ENCODE data around the gene TAC3. TPM values are rescaled to one million over a fixed set of nuclear protein-coding genes. Genes with fewer than 3 reads are reported as not detected.

The TAC3 gene
- total RNA-seq, result not detected in 2 replicates

DNA sequence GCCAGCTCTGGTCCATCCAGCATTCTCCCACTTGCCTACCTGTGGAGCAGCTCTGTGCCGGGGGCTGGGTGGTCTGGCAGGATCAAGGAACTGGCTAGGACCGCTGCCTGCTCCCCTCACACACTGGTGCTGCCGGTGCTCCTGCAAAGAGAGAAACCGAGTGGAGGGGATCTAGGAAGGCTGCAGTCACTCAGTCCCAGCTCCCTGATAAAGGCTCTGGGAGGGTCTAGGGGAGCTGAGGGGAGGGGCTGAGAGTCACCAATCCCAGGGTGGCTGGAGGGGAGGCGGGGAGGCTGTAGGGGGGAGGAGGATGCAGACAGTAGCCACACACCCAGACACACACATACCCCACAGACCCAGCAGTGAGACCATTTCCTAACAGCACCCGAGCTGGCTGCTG lies at the start of gene TAC3:
TAC3 (minus strand) TSS at position 182 of the 400 bp plus-strand sequence. CDS start 732 bp downstream, outside the sequence.

DNA sequence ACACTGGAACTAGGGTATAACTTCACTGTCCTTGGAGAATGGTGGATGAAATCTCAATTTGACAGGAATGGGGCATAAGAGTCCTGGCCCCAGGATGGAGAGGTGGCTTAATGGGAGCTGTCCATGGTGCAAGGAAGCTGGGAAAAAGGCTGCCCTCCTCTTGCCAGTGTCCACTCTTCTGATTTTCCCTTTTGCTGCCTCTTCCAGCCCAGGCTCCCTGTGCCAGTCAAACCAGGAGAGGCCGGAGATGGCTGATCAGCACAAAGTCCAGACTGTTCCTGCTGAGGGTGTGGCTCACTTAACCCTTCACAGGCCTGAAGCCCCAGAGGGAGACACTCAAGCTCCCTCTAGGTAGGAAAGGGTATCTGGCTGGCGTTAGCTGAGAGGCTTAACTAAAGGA lies 33.6 kb upstream of the TAC3 start, which contains the start of gene MYO1A:
MYO1A (minus strand) TSS at position 240 of the 400 bp plus-strand sequence. CDS start 1,806 bp downstream, outside the sequence.

DNA sequence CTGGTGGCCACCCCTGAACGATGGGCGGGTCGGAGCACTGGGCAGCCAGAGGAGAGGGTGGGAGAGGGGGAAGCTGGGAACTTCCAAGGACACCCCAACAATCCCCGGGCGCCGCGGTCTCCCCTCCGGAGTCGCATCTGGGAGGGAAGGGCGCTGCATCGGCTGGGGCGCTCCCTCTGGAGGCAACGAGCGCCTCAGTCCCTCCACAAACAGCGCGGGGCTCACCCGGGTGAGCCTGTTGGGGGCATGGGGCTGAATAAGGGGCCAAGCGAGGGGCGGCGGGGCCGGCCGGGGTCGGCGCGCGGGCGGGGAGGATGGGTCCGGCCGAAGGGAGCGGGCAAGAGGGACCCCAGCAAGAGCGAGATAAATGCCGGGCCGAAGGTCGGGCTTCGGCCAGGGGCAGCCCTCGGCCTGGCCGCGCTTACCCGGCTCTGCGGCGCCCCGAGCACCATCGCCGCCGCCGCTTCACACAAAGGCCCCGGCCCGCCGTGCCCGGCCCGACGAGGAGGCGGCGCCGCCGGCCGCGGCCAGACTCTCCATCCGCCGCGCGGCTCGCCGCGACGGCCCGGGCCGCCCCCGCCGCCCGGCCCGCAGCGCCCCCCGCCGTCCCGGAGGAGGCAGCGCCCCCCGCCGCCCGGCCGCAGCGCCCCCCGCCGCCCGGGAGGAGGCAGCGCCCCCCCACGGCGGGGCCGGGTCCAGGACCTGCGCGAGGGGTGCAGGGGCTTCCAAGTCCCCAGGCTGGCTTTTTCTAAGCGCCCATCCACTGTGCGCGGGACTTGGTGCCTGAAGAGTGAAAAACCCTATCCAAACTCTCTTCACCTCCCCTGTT lies 10.1 kb downstream of the TAC3 start, which contains the start of gene ZBTB39:
ZBTB39 (minus strand) TSS at position 567 of the 829 bp plus-strand sequence. CDS start 1,629 bp downstream, outside the sequence.

Other genes starting within 250 kb of the TAC3 start
- gene SDR9C7, start 82.1 kb downstream of the TAC3 start, total RNA-seq, result not detected in 2 replicates
- 0.09 TPM in 1 of 2 replicates, not detected in the other for gene RDH16, start 58.9 kb downstream of the TAC3 start, total RNA-seq
- gene ZBTB39, start 10.0 kb downstream of the TAC3 start, total RNA-seq, result 7.3 and 12.6 TPM in 2 replicates
- gene MYO1A, start 33.6 kb upstream of the TAC3 start, total RNA-seq, result not detected in 2 replicates
- 3.1 and 3.9 TPM in 2 replicates for gene NEMP1, start 62.3 kb upstream of the TAC3 start, total RNA-seq
- gene NAB2, start 72.6 kb upstream of the TAC3 start, total RNA-seq, result 8.9 and 11.7 TPM in 2 replicates
- gene STAT6, start 94.8 kb upstream of the TAC3 start, total RNA-seq, result 0.69 and 5.4 TPM in 2 replicates
- 0.52 and 1.2 TPM in 2 replicates for gene LRP1, start 112.0 kb upstream of the TAC3 start, total RNA-seq
- gene LRP1-AS, start 131.1 kb upstream of the TAC3 start, total RNA-seq, result not detected in 2 replicates
- gene NXPH4, start 200.3 kb upstream of the TAC3 start, total RNA-seq, result under 0.01 TPM in 1 of 2 replicates, not detected in the other
- 118 and 133 TPM in 2 replicates for gene SHMT2, start 213.2 kb upstream of the TAC3 start, total RNA-seq
- gene STAC3, start 234.7 kb upstream of the TAC3 start, total RNA-seq, result 0.11 and 0.34 TPM in 2 replicates

Data from dermis lymphatic vessel endothelial cell (primary cell).